LNCaP clone FGC (cell line): Measurements from ENCODE around the gene SUV39H1.

Experiments used
- DNase-seq: peaks from one replicate; pipeline ENCODE4 v3.0.0-alpha.2; 2011; ENCODE audit warnings: low read depth
- H3K4me3 ChIP-seq: 2 replicates; pipeline ENCODE4 v1.5.1; 2011; ENCODE audit warnings: mild to moderate bottlenecking, low read depth, low read length, control low read depth
- TF ChIP-seq, protein P1 (sequence below): IDR thresholded peaks from 2 replicates; pipeline ENCODE4 v1.5.1; 2012; ENCODE audit warnings: mild to moderate bottlenecking; ENCODE audit not compliant: control insufficient read depth, insufficient read depth; ENCODE audit errors: extremely low read depth

The SUV39H1 gene

DNA sequence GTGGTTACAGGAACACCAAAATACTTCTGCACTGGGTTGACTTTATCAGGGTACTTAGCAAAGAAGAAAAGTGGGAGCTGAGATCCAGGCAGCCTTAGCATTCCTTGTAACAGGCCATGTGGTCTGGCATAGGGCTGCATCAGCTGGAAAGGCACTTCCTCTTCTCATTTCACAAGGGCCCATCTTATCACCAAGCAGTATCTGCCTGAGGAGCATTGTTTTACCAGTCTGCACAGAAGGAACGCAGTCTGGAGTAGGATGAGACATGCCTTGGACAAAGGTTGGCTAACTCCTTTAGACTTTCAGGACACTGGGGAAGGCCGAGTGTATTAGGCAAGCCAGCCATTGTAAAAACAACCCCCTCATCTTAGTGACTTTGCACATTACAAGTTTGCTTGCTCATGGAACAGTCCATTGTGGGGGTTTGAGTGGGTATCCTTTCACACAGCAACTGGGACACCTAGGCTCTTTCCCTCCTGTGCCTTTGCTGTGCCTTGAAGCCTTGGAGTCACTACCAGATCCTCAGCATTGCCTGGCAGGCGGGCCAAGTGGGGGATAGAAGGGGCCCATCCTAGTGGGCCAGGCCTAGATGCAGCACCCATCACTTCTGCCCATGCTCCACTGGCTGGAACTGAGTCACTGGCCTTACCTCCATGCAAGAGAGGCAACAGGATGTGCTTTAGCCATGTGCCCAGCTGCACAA lies 4.6 kb downstream of the SUV39H1 start:
- no peak for DNase-seq
- TF ChIP-seq, protein P1, sequence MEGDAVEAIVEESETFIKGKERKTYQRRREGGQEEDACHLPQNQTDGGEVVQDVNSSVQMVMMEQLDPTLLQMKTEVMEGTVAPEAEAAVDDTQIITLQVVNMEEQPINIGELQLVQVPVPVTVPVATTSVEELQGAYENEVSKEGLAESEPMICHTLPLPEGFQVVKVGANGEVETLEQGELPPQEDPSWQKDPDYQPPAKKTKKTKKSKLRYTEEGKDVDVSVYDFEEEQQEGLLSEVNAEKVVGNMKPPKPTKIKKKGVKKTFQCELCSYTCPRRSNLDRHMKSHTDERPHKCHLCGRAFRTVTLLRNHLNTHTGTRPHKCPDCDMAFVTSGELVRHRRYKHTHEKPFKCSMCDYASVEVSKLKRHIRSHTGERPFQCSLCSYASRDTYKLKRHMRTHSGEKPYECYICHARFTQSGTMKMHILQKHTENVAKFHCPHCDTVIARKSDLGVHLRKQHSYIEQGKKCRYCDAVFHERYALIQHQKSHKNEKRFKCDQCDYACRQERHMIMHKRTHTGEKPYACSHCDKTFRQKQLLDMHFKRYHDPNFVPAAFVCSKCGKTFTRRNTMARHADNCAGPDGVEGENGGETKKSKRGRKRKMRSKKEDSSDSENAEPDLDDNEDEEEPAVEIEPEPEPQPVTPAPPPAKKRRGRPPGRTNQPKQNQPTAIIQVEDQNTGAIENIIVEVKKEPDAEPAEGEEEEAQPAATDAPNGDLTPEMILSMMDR, result no peak
- H3K4me3 ChIP-seq, result no peak overlapping the region

DNA sequence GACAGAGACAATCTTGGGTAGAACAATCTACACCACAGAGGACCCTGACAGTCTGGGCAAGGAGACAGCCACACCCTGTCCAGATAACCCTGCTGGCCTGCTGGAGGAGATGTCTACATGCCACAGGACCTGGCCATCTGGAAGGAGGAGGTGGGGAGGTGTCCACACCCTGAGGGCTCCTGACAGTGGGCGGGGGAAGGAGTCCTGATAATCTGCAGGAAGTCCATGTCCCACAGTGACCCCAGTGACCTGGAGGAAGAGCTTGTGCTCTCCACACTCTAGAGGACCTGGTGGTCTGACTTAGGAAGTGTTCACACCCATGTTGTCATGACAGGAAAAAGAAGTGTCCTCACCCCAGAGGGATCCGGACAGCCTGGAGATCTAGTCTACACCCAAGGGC lies 5.5 kb downstream of the SUV39H1 start:
- H3K4me3 ChIP-seq, result no peak overlapping the region
- no peak for DNase-seq
- TF ChIP-seq, protein P1, result no peak

DNA sequence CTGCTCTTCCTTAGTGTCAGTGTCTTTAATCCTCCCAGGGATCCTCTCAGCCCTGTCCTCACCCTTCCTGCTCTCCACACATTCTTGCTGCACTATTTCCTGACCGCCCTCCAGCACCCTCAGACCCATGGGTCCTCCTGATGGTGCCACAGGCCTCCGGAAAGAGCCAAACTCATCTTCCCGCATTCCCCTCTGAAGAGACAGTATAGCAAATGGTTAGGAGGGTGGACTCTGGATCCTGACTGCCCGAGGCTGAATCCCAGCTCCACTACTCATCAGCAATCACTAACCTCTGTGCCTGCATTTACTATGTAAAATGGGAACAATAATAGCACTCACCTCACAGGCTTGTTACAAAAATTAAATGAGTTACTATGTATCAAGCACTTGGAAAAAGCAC lies 6.2 kb downstream of the SUV39H1 start:
- DNase-seq, result no peak
- no peak overlapping the region for H3K4me3 ChIP-seq
- TF ChIP-seq, protein P1, result no peak

DNA sequence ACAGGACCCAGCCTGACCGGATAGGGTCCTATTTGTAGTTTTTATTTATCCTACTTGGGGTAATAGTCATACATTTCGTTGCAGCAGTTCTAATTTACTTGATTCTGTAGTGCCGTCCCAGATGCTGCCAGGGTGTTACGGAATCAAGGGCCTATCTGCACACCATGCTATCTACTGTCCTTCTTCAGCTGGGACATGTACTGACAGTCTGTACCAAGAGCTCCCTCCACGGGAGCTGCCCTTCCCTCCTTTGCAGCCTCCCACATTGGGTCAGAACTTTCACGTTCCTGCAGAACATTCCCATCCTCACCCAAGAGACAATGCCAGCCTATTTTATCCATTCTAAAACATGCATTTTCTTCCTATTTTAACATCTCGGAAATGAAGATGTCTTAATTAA lies 6.7 kb downstream of the SUV39H1 start:
- H3K4me3 ChIP-seq, result no peak overlapping the region
- TF ChIP-seq, protein P1, result no peak
- DNase-seq, result no peak

DNA sequence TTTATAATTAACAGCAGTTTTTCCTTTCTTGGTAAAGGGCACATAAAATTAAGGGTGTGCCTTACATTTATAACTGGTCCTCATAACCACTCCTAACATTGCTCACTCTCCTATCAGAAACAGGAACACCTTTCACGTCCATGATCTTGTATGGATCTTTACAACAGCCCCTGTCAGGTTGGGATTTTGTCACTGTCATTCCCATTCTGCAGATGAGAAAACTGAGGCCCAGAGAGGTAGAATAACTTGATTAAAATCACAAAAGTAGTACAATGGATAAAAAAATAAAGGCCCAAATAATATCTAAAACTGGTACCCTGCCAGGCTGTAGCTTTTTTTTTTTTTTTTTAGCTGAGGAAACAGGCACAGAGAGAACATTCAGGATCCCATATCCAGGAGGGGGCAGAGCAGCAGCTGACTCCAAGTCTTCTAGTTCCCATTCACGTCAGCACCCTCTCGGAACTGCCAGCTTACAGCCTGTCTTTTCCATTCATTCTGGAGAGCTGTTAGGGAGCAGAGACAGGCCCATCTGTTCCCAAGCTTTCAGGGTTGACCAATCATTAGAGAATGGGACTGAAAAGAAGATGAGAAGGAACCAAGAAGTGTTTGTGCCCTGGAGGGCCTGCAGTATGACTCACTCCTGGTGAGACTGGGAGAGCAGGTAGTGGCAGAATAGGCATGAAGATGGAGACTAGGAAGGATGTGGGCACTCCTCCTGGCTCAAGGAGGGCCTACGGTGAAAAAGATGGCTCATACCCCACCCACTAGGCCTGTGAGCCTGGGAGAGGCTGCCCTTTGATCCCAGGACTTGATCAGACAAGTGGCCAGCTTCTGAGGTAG lies 7.3 kb downstream of the SUV39H1 start:
- TF ChIP-seq, protein P1, result no peak
- no peak overlapping the region for H3K4me3 ChIP-seq
- DNase-seq, result no peak

DNA sequence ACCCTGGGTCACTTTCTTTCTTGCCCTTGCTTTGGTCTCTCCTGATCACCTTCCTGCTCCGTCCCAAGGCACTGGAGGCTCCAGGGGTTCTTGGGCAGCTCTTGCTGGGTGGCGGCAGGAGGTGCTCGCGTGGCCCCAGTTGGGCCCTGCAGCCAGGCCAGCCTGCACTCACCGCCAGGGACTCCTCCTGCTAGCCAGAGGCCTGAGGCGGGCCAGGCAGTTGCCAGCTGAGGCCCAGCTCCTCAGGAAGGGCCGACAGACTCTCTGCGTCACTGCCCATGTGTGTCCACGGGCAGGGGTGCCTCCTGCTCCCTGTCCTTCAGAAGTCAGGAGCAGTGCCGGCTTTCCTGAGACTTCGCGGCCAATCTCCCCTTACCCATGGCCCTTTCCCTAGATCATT lies 9.3 kb downstream of the SUV39H1 start:
- no peak overlapping the region for H3K4me3 ChIP-seq
- DNase-seq, result no peak
- TF ChIP-seq, protein P1, result no peak
